ENCODE results near the gene GRID2. TPM values are rescaled to one million over a fixed set of nuclear protein-coding genes. Genes with fewer than 3 reads are reported as not detected.

The GRID2 gene
- total and polyA plus RNA-seq, 4 donors, result under 0.01 to 0.02 TPM; not detected in 2

- TF ChIP-seq REST (IDR thresholded peaks at IDR 0.05) (no peak), SP1 (IDR thresholded peaks at IDR 0.05) (no peak)
- no peak for DNase-seq (ENCODE audit: low spot score)
- Histone ChIP-seq H3K4me3 (ENCODE audit: low read depth in 1 of 3, low read length in 3 of 3) (no peak overlapping the region), H3K36me3 (ENCODE audit: control insufficient read depth in 4 of 4, insufficient read depth in 3 of 4, low read depth in 1 of 4, low read length in 3 of 4) (no peaks in the 10 kb centered on the region), H3K9ac (ENCODE audit: low read depth in 1 of 2, low read length in 2 of 2) (no peak overlapping the region), H3K27me3 (ENCODE audit: control insufficient read depth in 4 of 4, insufficient read depth in 4 of 4, low read length in 3 of 4) (no peaks in the 10 kb centered on the region), H3K9me3 (ENCODE audit: control insufficient read depth in 4 of 4, low read length in 3 of 4) (no peaks in the 10 kb centered on the region), H3K4me1 (ENCODE audit: control insufficient read depth in 4 of 4, insufficient read depth in 4 of 4, low read length in 3 of 4) (no peaks in the 10 kb centered on the region), H3K27ac (ENCODE audit: low read depth in 1 of 2, low read length in 2 of 2) (no peak overlapping the region)
Observed at GRCh38 chr4:93746031-93746430, 1442.3 kb downstream of the GRID2 start.

- Histone ChIP-seq H3K36me3 (ENCODE audit: control insufficient read depth in 4 of 4, insufficient read depth in 3 of 4, low read depth in 1 of 4, low read length in 3 of 4) (no peaks in the 10 kb centered on the region), H3K27me3 (ENCODE audit: control insufficient read depth in 4 of 4, insufficient read depth in 4 of 4, low read length in 3 of 4) (no peaks in the 10 kb centered on the region), H3K4me3 (ENCODE audit: low read depth in 1 of 3, low read length in 3 of 3) (no peak overlapping the region), H3K4me1 (ENCODE audit: control insufficient read depth in 4 of 4, insufficient read depth in 4 of 4, low read length in 3 of 4) (no peaks in the 10 kb centered on the region), H3K27ac (ENCODE audit: low read depth in 1 of 2, low read length in 2 of 2) (no peak overlapping the region), H3K9me3 (ENCODE audit: control insufficient read depth in 4 of 4, low read length in 3 of 4) (no peaks in the 10 kb centered on the region), H3K9ac (ENCODE audit: low read depth in 1 of 2, low read length in 2 of 2) (no peak overlapping the region)
- no peak for DNase-seq (ENCODE audit: low spot score)
- WGBS, result 53% methylated on average over 2 of the region's 2 CpGs
- TF ChIP-seq ATF3 (IDR thresholded peaks at IDR 0.05), result no peak
- no peak for TF ChIP-seq CTCF (IDR thresholded peaks at IDR 0.05; ENCODE audit: low read depth, low read length, missing input control)
- TF ChIP-seq ZBTB33 (IDR thresholded peaks at IDR 0.05), result no peak
- TF ChIP-seq MAX (IDR thresholded peaks at IDR 0.05), result no peak
- no peak for TF ChIP-seq FOXA1 (IDR thresholded peaks at IDR 0.05)
- TF ChIP-seq HNF4A (conservative IDR thresholded peaks at IDR 0.05), result no peak
- TF ChIP-seq HNF4G (IDR thresholded peaks at IDR 0.05), result no peak
Observed at GRCh38 chr4:93747220-93747619, 1443.5 kb downstream of the GRID2 start.

Data from liver (tissue), 9 donors.